Spleen (tissue), 11 donors: ENCODE measurements around the gene GCK. TPM values are rescaled to one million over a fixed set of nuclear protein-coding genes. Genes with fewer than 3 reads are reported as not detected.

Source experiments
- DNase-seq: peaks from one replicate; pipeline ENCODE4 v3.0.0-alpha.2; 2020
- H3K27ac ChIP-seq, 8 donors: fragments of 200-600 bp; sonication (generic) in 7 of 8; 1 replicate in 4 of 8; 2 replicates in 4 of 8; pipeline versions ENCODE4 v1.5.0 to v1.8.0; 2016 to 2021; ENCODE audit warnings: inconsistent platforms in 4 of 8, mild to moderate bottlenecking in 4 of 8, moderate library complexity in 1 of 8
- H3K27me3 ChIP-seq, 7 donors: fragments of 200-600 bp; sonication (generic) in 6 of 7; replicated peaks in 1 of 7; 1 replicate in 4 of 7; 2 replicates in 3 of 7; pipeline versions ENCODE4 v1.5.0 to v1.8.0; 2016 to 2021; ENCODE audit warnings: inconsistent platforms in 3 of 7, mild to moderate bottlenecking in 1 of 7
- H3K36me3 ChIP-seq, 6 donors: fragments of 200-600 bp; sonication (generic) in 5 of 6; 1 replicate in 4 of 6; 2 replicates in 2 of 6; pipeline versions ENCODE4 v1.5.0 to v1.8.0; 2016 to 2021; ENCODE audit warnings: inconsistent platforms in 2 of 6
- H3K4me1 ChIP-seq, 6 donors: fragments of 200-600 bp; sonication (generic) in 5 of 6; 1 replicate in 3 of 6; 2 replicates in 3 of 6; pipeline versions ENCODE4 v1.5.0 to v1.8.0; 2016 to 2021; ENCODE audit warnings: inconsistent platforms in 3 of 6
- H3K4me3 ChIP-seq, 8 donors: fragments of 200-600 bp; sonication (generic) in 7 of 8; 1 replicate in 4 of 8; 2 replicates in 4 of 8; pipeline versions ENCODE4 v1.5.0 to v1.8.0; 2016 to 2021; ENCODE audit warnings: inconsistent platforms in 4 of 8, mild to moderate bottlenecking in 4 of 8, moderate library complexity in 2 of 8
- H3K9me3 ChIP-seq, 8 donors: fragments of 200-600 bp; sonication (generic) in 7 of 8; 1 replicate in 4 of 8; 2 replicates in 4 of 8; pipeline versions ENCODE4 v1.5.0 to v1.8.0; 2016 to 2021; ENCODE audit warnings: inconsistent platforms in 4 of 8
- POLR2A ChIP-seq, 3 donors: fragments of 450-650 bp; IDR thresholded peaks; one replicate each; pipeline ENCODE4 v1.5.1; 2017; ENCODE audit warnings: antibody characterized with exemption in 3 of 3, mild to moderate bottlenecking in 1 of 3
- POLR2AphosphoS5 ChIP-seq, 3 donors: sonication (generic); formaldehyde crosslinking; IDR thresholded peaks; one replicate each; pipeline ENCODE4 v1.5.1; 2017; ENCODE audit warnings: antibody characterized with exemption in 3 of 3
- WGBS, 5 donors: extraction: QIAGEN DNeasy Blood & Tissue Kit in 3 of 5; methylation state at CpG; one replicate each; pipeline versions ENCODE4 v1.1.5 to v1.1.7; 2013 to 2018; 5-methylcytosine and 5-hydroxymethylcytosine counted together
- intact Hi-C: fragments of 100-400 bp; cut with DNase I; formaldehyde crosslinking; loops from one replicate; pipeline ENCODE4 v1.15.0; 2023; ENCODE audit warnings: low total_unique reads
- polyA plus RNA-seq, 3 donors: library from polyadenylated mRNA; stranded (reverse); fragments of 200-250 nt; gene quantifications; one replicate each; pipeline ENCODE4 v1.2.1, GENCODE V29; 2013
- total RNA-seq, 7 donors: library from RNA; depleted of rRNA in 3 of 7; stranded (reverse); fragments of >200 nt in 3 of 7; fragmentation: NEBNext Ultra II Directional in 4 of 7; extraction: Animal tissue kit (Norgen Biotek cat#: 25700) in 4 of 7; gene quantifications; one replicate each; pipeline versions ENCODE4 v1.1.0 to v1.2.1, GENCODE V29; 2016 to 2021
- TF ChIP-seq, protein P1 (sequence below), 11 experiments: fragments of 200-600 bp in 7 of 11; fragments of 450-650 bp in 4 of 11; sonication (generic) in 4 of 11; IDR thresholded peaks in 8 of 11; conservative IDR thresholded peaks in 3 of 11; 1 replicate in 7 of 11; 2 replicates in 4 of 11; pipeline versions ENCODE4 v1.4.0 to v1.8.0; 2016 to 2021; ENCODE audit warnings: antibody characterized with exemption in 11 of 11, inconsistent platforms in 4 of 11, mild to moderate bottlenecking in 1 of 11
- donor health status: healthy with polysubstance abuse.
- donor health status: DM: no; HTN: no; CAD: no; lungs with moderate emphysema.
- donor health status: DM: no; HTN: no; CAD: no.
- donor health status: Bipolar disorder and iron deficiency.
- donor health status: healthy.
- donor health status: DM: no; HTN: no; CAD: no.
- donor health status: DM: yes; HTN: yes; CAD: no.

Gene GCK
- total and polyA plus RNA-seq, 10 donors = 0.29 to 1.7 (median 0.55) TPM; not detected in 3

DNA sequence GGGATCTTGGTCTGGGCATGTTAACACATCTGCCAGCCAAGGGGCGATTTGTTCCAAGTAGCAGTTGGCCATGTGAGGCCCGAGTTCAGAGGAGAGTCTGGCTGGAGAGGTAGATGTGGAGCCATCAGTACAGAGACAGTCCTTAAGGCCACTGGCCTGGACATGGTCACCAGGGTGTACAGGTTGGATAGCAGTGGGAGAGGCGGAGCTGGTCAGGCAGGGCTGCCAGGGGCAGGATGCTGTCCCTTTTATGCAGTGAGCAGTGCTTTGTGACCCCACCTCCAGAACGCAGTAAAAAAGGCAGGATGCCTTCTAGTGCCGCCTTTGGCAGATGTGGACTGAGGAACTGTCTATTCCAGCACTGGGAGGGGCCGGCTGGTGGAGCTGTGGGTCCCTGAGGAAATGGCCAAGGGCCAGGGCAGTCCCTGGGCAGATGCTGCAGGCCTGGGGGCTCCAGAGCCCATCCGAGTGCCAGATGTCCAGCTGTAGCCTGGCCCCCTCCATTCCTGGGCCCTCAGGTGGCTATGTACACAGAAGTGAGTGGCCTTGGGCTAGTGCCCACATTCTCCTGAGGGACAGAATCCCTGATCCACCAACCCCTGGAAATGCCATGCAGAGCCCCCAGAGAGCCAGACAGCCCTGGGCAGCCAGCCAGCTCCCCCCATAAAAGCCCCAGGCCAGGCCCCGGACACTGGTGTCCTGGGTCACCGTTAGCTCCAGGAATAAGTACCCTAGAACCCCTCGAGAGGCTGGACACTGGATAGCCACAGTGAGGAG is 31.0 kb downstream of the GCK start:
- WGBS, 5 donors = 72 to 89% (median 81%) methylated on average over 5 to 10 of the region's 10 CpGs
- Histone ChIP-seq H3K27me3 (no peaks in the 10 kb centered on the region), H3K4me3 (no peak overlapping the region), H3K27ac (no peak overlapping the region), H3K36me3 (no peaks in the 10 kb centered on the region), H3K9me3 (no peaks in the 10 kb centered on the region), H3K4me1 (no peaks in the 10 kb centered on the region)
- intact Hi-C loops = no loop called here
- no peak for DNase-seq
- TF ChIP-seq, protein P1, sequence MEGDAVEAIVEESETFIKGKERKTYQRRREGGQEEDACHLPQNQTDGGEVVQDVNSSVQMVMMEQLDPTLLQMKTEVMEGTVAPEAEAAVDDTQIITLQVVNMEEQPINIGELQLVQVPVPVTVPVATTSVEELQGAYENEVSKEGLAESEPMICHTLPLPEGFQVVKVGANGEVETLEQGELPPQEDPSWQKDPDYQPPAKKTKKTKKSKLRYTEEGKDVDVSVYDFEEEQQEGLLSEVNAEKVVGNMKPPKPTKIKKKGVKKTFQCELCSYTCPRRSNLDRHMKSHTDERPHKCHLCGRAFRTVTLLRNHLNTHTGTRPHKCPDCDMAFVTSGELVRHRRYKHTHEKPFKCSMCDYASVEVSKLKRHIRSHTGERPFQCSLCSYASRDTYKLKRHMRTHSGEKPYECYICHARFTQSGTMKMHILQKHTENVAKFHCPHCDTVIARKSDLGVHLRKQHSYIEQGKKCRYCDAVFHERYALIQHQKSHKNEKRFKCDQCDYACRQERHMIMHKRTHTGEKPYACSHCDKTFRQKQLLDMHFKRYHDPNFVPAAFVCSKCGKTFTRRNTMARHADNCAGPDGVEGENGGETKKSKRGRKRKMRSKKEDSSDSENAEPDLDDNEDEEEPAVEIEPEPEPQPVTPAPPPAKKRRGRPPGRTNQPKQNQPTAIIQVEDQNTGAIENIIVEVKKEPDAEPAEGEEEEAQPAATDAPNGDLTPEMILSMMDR (IDR thresholded peaks at IDR 0.05 in 8 of 11, conservative IDR thresholded peaks at IDR 0.05 in 3 of 11) = no peak
- TF ChIP-seq POLR2AphosphoS5 (IDR thresholded peaks at IDR 0.05) (no peak), POLR2A (IDR thresholded peaks at IDR 0.05) (no peak)

DNA sequence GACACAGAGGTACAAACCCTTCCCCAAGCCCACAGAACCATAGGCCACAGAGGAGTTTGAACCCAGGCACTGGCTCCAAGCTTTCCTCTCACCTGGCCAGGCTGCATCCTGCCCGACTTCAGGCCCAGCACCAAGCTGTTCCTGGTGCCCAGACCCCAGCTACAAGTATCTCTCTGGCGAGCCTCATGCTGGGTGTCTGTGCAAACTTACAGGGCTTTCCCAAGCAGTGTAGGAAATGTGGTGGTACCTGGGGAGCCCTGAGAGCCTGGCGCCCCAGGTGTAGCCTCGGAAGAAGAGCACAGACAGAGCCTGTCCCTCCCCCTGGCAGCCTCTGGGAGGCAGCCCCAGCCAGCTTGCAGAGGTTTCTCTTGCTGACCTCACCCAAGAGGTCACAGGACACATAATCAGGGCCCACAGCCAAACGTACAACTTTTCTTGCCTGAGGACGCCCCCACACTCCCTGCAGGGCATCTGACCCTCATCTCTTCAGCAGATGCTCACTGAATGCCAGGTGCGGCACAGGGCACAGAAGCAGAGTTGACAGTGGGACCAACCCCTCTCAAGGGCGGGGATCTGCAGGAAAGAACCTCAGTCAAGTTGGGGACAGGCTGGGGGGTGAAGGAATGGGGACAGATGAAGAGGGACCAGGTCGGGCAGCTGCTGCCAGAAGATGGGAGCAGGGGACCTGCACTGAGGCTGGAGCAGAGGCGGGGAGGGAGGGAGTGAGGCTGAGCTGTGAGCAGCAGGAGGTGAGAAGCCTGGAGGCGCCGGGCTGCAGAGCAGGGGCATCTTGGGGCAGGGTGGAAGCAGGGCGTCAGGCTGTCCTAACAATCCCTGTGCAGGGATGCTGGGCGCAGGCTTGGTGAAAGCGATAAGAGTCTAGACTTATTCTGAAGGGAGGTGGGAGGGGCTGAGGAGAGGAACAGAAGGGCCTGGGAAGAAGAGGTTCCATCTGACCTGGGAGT is 31.8 kb downstream of the GCK start:
- H3K27ac ChIP-seq = no peak overlapping the region
- DNase-seq = no peak

DNA sequence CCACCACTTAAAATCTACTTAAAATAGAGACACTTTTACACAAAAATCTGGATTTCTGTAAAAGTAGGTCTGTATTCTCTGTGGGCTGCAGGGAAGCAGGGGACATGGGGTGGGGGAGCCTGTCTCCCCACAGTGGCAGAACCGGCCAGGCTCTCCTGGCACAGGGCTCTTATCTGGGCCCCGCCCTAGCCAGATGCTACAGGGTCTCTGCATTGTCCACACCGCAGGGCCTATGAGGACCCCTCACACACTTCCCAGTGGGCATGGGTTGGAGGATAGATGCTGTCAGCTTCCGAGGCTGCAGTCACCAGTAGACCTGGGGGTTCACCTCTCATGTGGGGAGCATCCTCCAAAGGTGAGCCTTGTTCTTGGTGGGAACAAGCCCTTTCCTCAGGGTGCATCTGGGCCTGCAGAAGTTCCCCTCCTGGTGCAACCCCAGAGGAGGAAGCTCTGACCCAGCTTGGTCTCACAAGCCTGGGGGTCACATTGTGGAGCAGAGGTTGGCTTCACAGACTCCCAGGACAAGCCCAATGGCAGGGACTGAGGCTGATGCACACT is 32.7 kb downstream of the GCK start:
- Histone ChIP-seq H3K27ac (no peak overlapping the region), H3K36me3 (no peaks in the 10 kb centered on the region), H3K4me3 (no peak overlapping the region), H3K4me1 (no peaks in the 10 kb centered on the region), H3K27me3 (no peaks in the 10 kb centered on the region), H3K9me3 (no peaks in the 10 kb centered on the region)
- 87 to 93% (median 88%) methylated on average over 2 to 4 of the region's 4 CpGs for WGBS, 5 donors
- intact Hi-C loops = no loop called here
- DNase-seq = no peak
- TF ChIP-seq POLR2A (IDR thresholded peaks at IDR 0.05) (no peak), POLR2AphosphoS5 (IDR thresholded peaks at IDR 0.05) (no peak)
- TF ChIP-seq, protein P1 (IDR thresholded peaks at IDR 0.05 in 8 of 11, conservative IDR thresholded peaks at IDR 0.05 in 3 of 11) = no peak

More for the DNA sequence above, 31.8 kb downstream of the GCK start:
- Histone ChIP-seq H3K9me3 (no peaks in the 10 kb centered on the region), H3K4me3 (no peak overlapping the region), H3K27me3 (no peaks in the 10 kb centered on the region), H3K36me3 (no peaks in the 10 kb centered on the region), H3K4me1 (no peaks in the 10 kb centered on the region)
- intact Hi-C loops = no loop called here
- no peak for TF ChIP-seq POLR2A (IDR thresholded peaks at IDR 0.05)
- TF ChIP-seq, protein P1 (IDR thresholded peaks at IDR 0.05 in 8 of 11, conservative IDR thresholded peaks at IDR 0.05 in 3 of 11) = no peak
- no peak for TF ChIP-seq POLR2AphosphoS5 (IDR thresholded peaks at IDR 0.05)
- WGBS, 5 donors = 77 to 90% (median 85%) methylated on average over 15 of the region's 15 CpGs
